H1 (cell line): ENCODE measurements around the gene NMNAT3.

Experiments
- EP300 ChIP-seq, 2 experiments: IDR thresholded peaks; 1 replicate in 1 of 2; 2 replicates in 1 of 2; pipeline ENCODE4 v1.6.1; 2011 to 2012; ENCODE audit warnings: low read depth in 2 of 2, low read length in 2 of 2, mild to moderate bottlenecking in 2 of 2, borderline replicate concordance in 1 of 2, inconsistent platforms in 1 of 2, moderate library complexity in 1 of 2
- POLR2A ChIP-seq, 2 experiments: IDR thresholded peaks; 1 replicate in 1 of 2; 2 replicates in 1 of 2; pipeline ENCODE4 v1.6.1; 2011; ENCODE audit warnings: low read depth in 2 of 2, low read length in 2 of 2, mild to moderate bottlenecking in 2 of 2; ENCODE audit errors: control extremely low read depth in 1 of 2
- RAD21 ChIP-seq, 2 experiments: IDR thresholded peaks in 1 of 2; conservative IDR thresholded peaks in 1 of 2; 2 replicates each; pipeline ENCODE4 v1.6.1; 2011; ENCODE audit warnings: low read depth in 2 of 2, low read length in 2 of 2, improper control_type of control experiment in 1 of 2, inconsistent platforms in 1 of 2, mild to moderate bottlenecking in 1 of 2, moderate library complexity in 1 of 2
- RXRA ChIP-seq: IDR thresholded peaks from 2 replicates; pipeline ENCODE4 v1.6.1; 2011; ENCODE audit warnings: low read depth, mild to moderate bottlenecking, low read length, moderate library complexity; ENCODE audit not compliant: insufficient read depth
- SUZ12 ChIP-seq: fragments of 200-600 bp; sonication (generic); IDR thresholded peaks from 2 replicates; pipeline ENCODE4 v1.6.1; 2012; ENCODE audit warnings: mild to moderate bottlenecking, inconsistent platforms, low read length, moderate library complexity, mixed read lengths
- TAF1 ChIP-seq: IDR thresholded peaks from 2 replicates; pipeline ENCODE4 v1.6.1; 2011; ENCODE audit warnings: mild to moderate bottlenecking, low read depth, low read length

- TF ChIP-seq POLR2A (IDR thresholded peaks at IDR 0.05; ENCODE audit: control extremely low read depth in 1 of 2, low read depth in 2 of 2, low read length in 2 of 2): no peak
- TF ChIP-seq SUZ12: no peak
- peak; percentile 84 to 90 for TF ChIP-seq RAD21 (IDR thresholded peaks at IDR 0.05 in 1 of 2, conservative IDR thresholded peaks at IDR 0.05 in 1 of 2; ENCODE audit: low read depth in 2 of 2, low read length in 2 of 2)
- TF ChIP-seq RXRA: no peak
- no peak for TF ChIP-seq TAF1
- TF ChIP-seq EP300 (IDR thresholded peaks at IDR 0.05; ENCODE audit: borderline replicate concordance in 1 of 2, low read depth in 2 of 2, low read length in 2 of 2): no peak
These were observed 89.3 kb downstream of the NMNAT3 start for GRCh38 chr3:139588450-139588849.
